Hepatocyte (in vitro differentiated cells): ENCODE measurements around the gene OR10AD1. TPM values are rescaled to one million over a fixed set of nuclear protein-coding genes. Genes with fewer than 3 reads are reported as not detected.
"Not testable (repeated sequence)": the region's sequence is repeated elsewhere in the genome, so short reads cannot be mapped to it uniquely, and the experiment has no call there.

ENCODE experiments used
- DNase-seq: peaks from one replicate; pipeline ENCODE4 v3.0.0-alpha.2; 2016; ENCODE audit warnings: low spot score
- H2AFZ ChIP-seq: fragments of 200-600 bp; sonication (generic); 2 replicates; pipeline ENCODE4 v1.6.0; 2016; ENCODE audit warnings: antibody characterized with exemption, mild to moderate bottlenecking
- H3K27ac ChIP-seq: fragments of 200-600 bp; sonication (generic); 2 replicates; pipeline ENCODE4 v1.5.1; 2016; ENCODE audit warnings: mild to moderate bottlenecking
- H3K27me3 ChIP-seq: fragments of 200-600 bp; sonication (generic); 2 replicates; pipeline ENCODE4 v1.6.1; 2016
- H3K36me3 ChIP-seq: fragments of 200-600 bp; sonication (generic); replicated peaks from 2 replicates; pipeline ENCODE4 v1.5.1; 2016; ENCODE audit warnings: low read depth; ENCODE audit not compliant: insufficient read depth
- H3K4me1 ChIP-seq: fragments of 200-600 bp; sonication (generic); 2 replicates; pipeline ENCODE4 v1.5.1; 2016; ENCODE audit warnings: mild to moderate bottlenecking, moderate library complexity; ENCODE audit not compliant: insufficient read depth
- H3K4me2 ChIP-seq: fragments of 200-600 bp; sonication (generic); 2 replicates; pipeline ENCODE4 v1.6.0; 2016
- H3K4me3 ChIP-seq: fragments of 200-600 bp; sonication (generic); 2 replicates; pipeline ENCODE4 v1.5.1; 2016; ENCODE audit warnings: mild to moderate bottlenecking
- H3K79me2 ChIP-seq: fragments of 200-600 bp; sonication (generic); 2 replicates; pipeline ENCODE4 v1.6.0; 2017; ENCODE audit warnings: mild to moderate bottlenecking
- H3K9me2 ChIP-seq: fragments of 200-600 bp; sonication (generic); replicated peaks from 2 replicates; pipeline ENCODE4 v1.6.0; 2017; ENCODE audit warnings: mild to moderate bottlenecking; ENCODE audit not compliant: insufficient read depth
- H3K9me3 ChIP-seq: fragments of 200-600 bp; sonication (generic); 2 replicates; pipeline ENCODE4 v1.5.1; 2016; ENCODE audit warnings: low read depth, mild to moderate bottlenecking
- H4K20me1 ChIP-seq: fragments of 200-600 bp; sonication (generic); 2 replicates; pipeline ENCODE4 v1.6.0; 2016; ENCODE audit warnings: mild to moderate bottlenecking; ENCODE audit not compliant: insufficient read depth, poor library complexity, severe bottlenecking
- CTCF ChIP-seq: fragments of 200-600 bp; sonication (generic); IDR thresholded peaks from 2 replicates; pipeline ENCODE4 v1.5.1; 2016; ENCODE audit warnings: antibody characterized with exemption, mild to moderate bottlenecking; ENCODE audit not compliant: poor library complexity
- EZH2 ChIP-seq: fragments of 200-600 bp; sonication (generic); IDR thresholded peaks from 2 replicates; pipeline ENCODE4 v1.6.1; 2016; ENCODE audit warnings: antibody characterized with exemption, mild to moderate bottlenecking, borderline replicate concordance
- EZH2phosphoT487 ChIP-seq: fragments of 200-600 bp; sonication (generic); IDR thresholded peaks from one replicate; pipeline ENCODE4 v1.6.1; 2018; ENCODE audit warnings: antibody characterized with exemption, mild to moderate bottlenecking, low read depth, moderate library complexity; ENCODE audit not compliant: unreplicated experiment, severe bottlenecking
- WGBS: methylation state at CpG from one replicate; pipeline ENCODE4 v1.1.6; 2016; ENCODE audit warnings: low lambda C conversion rate; ENCODE audit errors: missing lambda C conversion rate; 5-methylcytosine and 5-hydroxymethylcytosine counted together
- polyA plus RNA-seq: library from polyadenylated mRNA; unstranded; fragments of >200 nt; fragmentation: Nextera tagmentation; extraction: Ambion mirVana; gene quantifications from 2 replicates; pipeline ENCODE4 v1.2.1, GENCODE V29; 2016
- total RNA-seq: library from RNA; depleted of rRNA; stranded (reverse); fragments of >200 nt; gene quantifications from 2 replicates; pipeline ENCODE4 v1.2.3, GENCODE V29; 2014

OR10AD1 gene
- total and polyA plus RNA-seq, 2 experiments from 2014 or later, result 0.29 TPM; not detected in 1

DNA sequence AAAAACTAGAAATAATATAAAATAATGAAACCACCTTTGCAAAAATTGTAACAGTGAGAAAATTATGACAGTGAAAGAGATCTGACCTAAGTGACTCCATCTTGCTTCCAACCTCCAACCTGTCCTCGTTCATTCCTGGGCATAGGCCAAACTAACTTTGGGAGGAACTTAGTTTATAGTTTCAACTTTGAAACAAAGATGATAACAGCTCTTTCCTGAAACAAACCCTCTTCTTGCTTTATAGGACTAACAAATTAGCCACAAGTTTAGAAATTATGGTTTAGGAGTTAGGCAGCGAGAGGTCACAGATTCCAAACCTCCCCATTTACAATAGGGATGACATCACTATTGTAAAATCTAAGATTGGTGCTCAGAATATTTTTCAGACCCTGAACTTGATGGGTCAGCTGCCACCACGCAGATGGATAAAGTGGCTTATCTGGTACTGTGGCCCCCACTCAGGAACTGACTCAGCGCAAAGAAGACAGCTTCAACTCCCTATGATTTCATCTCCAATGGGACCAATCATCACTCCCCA, 32.8 kb upstream of the OR10AD1 start:
- Histone ChIP-seq H3K4me3 (no peak overlapping the region), H3K9me2 (no peaks in the 10 kb centered on the region), H4K20me1 (no peaks in the 10 kb centered on the region), H3K79me2 (no peaks in the 10 kb centered on the region), H3K27ac (no peak overlapping the region), H2AFZ (no peak overlapping the region), H3K9me3 (no peaks in the 10 kb centered on the region), H3K27me3 (no peaks in the 10 kb centered on the region), H3K4me2 (no peak overlapping the region), H3K4me1 (no peaks in the 10 kb centered on the region), H3K36me3 (no peaks in the 10 kb centered on the region)
- WGBS, result 90% methylated on average over 4 of the region's 4 CpGs
- no peak for DNase-seq
- TF ChIP-seq EZH2, result no peak
- TF ChIP-seq EZH2phosphoT487, result no peak

DNA sequence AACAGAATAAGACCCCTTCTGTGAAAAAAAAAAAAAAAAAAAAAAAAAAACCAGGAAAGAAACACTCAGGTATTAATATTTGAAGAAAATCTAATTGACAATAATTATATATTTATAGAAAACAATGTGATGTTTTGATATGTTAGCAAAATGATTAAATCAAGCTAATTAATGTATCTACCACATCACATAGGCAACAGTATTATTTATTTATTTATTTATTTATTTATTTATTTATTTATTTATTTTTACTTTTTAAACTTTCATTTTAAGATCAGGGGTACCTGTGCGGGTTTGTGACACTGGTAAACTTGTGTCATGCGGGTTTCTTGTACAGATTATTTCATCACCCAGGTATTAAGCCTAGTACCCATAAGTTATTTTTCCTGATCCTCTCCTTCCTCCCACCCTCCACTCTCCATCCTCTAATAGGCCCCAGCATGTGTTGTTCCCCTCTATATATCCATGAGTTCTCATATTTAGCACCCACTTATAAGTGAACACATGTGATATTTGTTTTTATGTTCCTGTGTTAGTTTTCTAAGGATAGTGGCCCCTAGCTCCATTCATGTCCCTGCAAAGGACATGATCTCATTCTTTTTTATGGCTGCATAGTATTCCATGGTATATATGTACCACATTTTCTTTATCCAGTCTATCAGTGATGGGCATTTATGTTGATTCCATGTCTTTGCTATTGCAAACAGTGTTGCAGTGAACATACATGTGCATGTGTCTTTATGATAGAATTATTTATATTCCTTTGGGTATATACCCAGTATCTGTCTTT, 28.3 kb upstream of the OR10AD1 start:
- not testable (repeated sequence) for H3K27me3 ChIP-seq, H3K9me2 ChIP-seq, H3K4me3 ChIP-seq, H3K36me3 ChIP-seq, DNase-seq, H3K4me1 ChIP-seq, H2AFZ ChIP-seq, H3K79me2 ChIP-seq, H4K20me1 ChIP-seq, H3K27ac ChIP-seq, H3K9me3 ChIP-seq, H3K4me2 ChIP-seq
- 87% methylated on average over 2 of the region's 2 CpGs for WGBS

- H3K4me1 ChIP-seq, H3K9me3 ChIP-seq, H2AFZ ChIP-seq, H3K9me2 ChIP-seq, H3K79me2 ChIP-seq, H3K4me3 ChIP-seq, H3K36me3 ChIP-seq, H3K27ac ChIP-seq, H3K27me3 ChIP-seq, H3K4me2 ChIP-seq, H4K20me1 ChIP-seq, DNase-seq: not testable (repeated sequence)
- WGBS, result 82% methylated on average over 3 of the region's 3 CpGs
Measured at GRCh38 chr12:48224533-48224932, 21.4 kb upstream of the OR10AD1 start.

GRCh38 chr12:48221645-48222044, 18.6 kb upstream of the OR10AD1 start:
- no peak overlapping the region for H2AFZ ChIP-seq
- DNase-seq, result no peak
- 15% methylated on average over 2 of the region's 2 CpGs for WGBS
- no peaks in the 10 kb centered on the region for H4K20me1 ChIP-seq
- no peaks in the 10 kb centered on the region for H3K27me3 ChIP-seq
- no peak overlapping the region for H3K27ac ChIP-seq
- no peaks in the 10 kb centered on the region for H3K9me2 ChIP-seq
- H3K4me2 ChIP-seq, result no peak overlapping the region
- no peaks in the 10 kb centered on the region for H3K79me2 ChIP-seq
- H3K4me1 ChIP-seq, result no peaks in the 10 kb centered on the region
- no peak for TF ChIP-seq EZH2phosphoT487
- TF ChIP-seq EZH2, result no peak
- TF ChIP-seq CTCF, result no peak
- no peaks in the 10 kb centered on the region for H3K36me3 ChIP-seq
- H3K4me3 ChIP-seq, result no peak overlapping the region
- no peaks in the 10 kb centered on the region for H3K9me3 ChIP-seq

GRCh38 chr12:48220701-48221100, 17.6 kb upstream of the OR10AD1 start:
- DNase-seq, result no peak
- Histone ChIP-seq H3K4me1 (no peaks in the 10 kb centered on the region), H3K9me2 (no peaks in the 10 kb centered on the region), H2AFZ (no peak overlapping the region), H3K36me3 (no peaks in the 10 kb centered on the region), H3K9me3 (no peaks in the 10 kb centered on the region), H3K27ac (no peak overlapping the region), H3K27me3 (no peaks in the 10 kb centered on the region), H3K4me2 (no peak overlapping the region), H3K4me3 (no peak overlapping the region), H3K79me2 (no peaks in the 10 kb centered on the region), H4K20me1 (no peaks in the 10 kb centered on the region)
- TF ChIP-seq CTCF (no peak), EZH2phosphoT487 (no peak), EZH2 (no peak)
- 96% methylated on average over 1 of the region's 1 CpG for WGBS
